Measurements from ENCODE around the gene RBL2. TPM values are rescaled to one million over a fixed set of nuclear protein-coding genes. Genes with fewer than 3 reads are reported as not detected.

RBL2 gene
- total and polyA plus RNA-seq, 2 of the 13 experiments (the other 11 are each of a cell fraction or from before 2014, with no cell fraction given): 41.2 to 60.9 TPM

GRCh38 chr16:53509906-53510703, 75.8 kb downstream of the RBL2 start (continued):
- TF ChIP-seq PCBP1 (IDR thresholded peaks at IDR 0.05; ENCODE audit: borderline replicate concordance, low read depth, low read length) (no peak), CENPX (CRISPR knock-in tag; IDR thresholded peaks at IDR 0.05) (no peak), KAT7 (CRISPR knock-in tag; IDR thresholded peaks at IDR 0.05; ENCODE audit: borderline replicate concordance) (no peak), MLLT10 (CRISPR knock-in tag; IDR thresholded peaks at IDR 0.05) (no peak), NCOR1 (IDR thresholded peaks at IDR 0.05; ENCODE audit: borderline replicate concordance, low read length) (no peak), ZNF468 (CRISPR knock-in tag; IDR thresholded peaks at IDR 0.05) (no peak), ZUFSP (CRISPR knock-in tag; IDR thresholded peaks at IDR 0.05; ENCODE audit: borderline replicate concordance) (no peak), SP140L (CRISPR knock-in tag; IDR thresholded peaks at IDR 0.05; ENCODE audit: borderline replicate concordance) (no peak), HDAC2 (CRISPR knock-in tag; IDR thresholded peaks at IDR 0.05) (peak; percentile 66; the same call in 1 of the 2 replicates), FOXM1 (CRISPR knock-in tag; IDR thresholded peaks at IDR 0.05) (no peak), SMARCE1 (IDR thresholded peaks at IDR 0.05; ENCODE audit: borderline replicate concordance) (no peak), ZNF839 (CRISPR knock-in tag; IDR thresholded peaks at IDR 0.05; ENCODE audit: borderline replicate concordance) (0 out of 2 replicates have a peak, but pooled peaks have one; percentile 20), ZIK1 (CRISPR knock-in tag; IDR thresholded peaks at IDR 0.05; ENCODE audit: borderline replicate concordance, low read depth) (no peak), NPAS2 (CRISPR knock-in tag; IDR thresholded peaks at IDR 0.05; ENCODE audit: borderline replicate concordance) (no peak), ZNF124 (CRISPR knock-in tag; IDR thresholded peaks at IDR 0.05) (no peak), KAT8 (CRISPR knock-in tag; IDR thresholded peaks at IDR 0.05) (peak; percentile 58), ZNF703 (CRISPR knock-in tag; IDR thresholded peaks at IDR 0.05; ENCODE audit: borderline replicate concordance) (no peak), RBM22 (optimal IDR thresholded peaks at IDR 0.05; ENCODE audit: low read length) (no peak), GMEB2 (CRISPR knock-in tag; IDR thresholded peaks at IDR 0.05; ENCODE audit: low read depth) (no peak), ZSCAN25 (CRISPR knock-in tag; IDR thresholded peaks at IDR 0.05) (no peak), ZNF790 (CRISPR knock-in tag; IDR thresholded peaks at IDR 0.05; ENCODE audit: borderline replicate concordance) (no peak), MATR3 (CRISPR knock-in tag; IDR thresholded peaks at IDR 0.05) (no peak)
- TF ChIP-seq, protein P1, sequence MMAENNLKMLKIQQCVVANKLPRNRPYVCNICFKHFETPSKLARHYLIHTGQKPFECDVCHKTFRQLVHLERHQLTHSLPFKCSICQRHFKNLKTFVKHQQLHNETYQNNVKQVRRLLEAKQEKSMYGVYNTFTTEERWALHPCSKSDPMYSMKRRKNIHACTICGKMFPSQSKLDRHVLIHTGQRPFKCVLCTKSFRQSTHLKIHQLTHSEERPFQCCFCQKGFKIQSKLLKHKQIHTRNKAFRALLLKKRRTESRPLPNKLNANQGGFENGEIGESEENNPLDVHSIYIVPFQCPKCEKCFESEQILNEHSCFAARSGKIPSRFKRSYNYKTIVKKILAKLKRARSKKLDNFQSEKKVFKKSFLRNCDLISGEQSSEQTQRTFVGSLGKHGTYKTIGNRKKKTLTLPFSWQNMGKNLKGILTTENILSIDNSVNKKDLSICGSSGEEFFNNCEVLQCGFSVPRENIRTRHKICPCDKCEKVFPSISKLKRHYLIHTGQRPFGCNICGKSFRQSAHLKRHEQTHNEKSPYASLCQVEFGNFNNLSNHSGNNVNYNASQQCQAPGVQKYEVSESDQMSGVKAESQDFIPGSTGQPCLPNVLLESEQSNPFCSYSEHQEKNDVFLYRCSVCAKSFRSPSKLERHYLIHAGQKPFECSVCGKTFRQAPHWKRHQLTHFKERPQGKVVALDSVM (CRISPR knock-in tag; IDR thresholded peaks at IDR 0.05): peak; percentile 32; the same call in 1 of the 2 replicates
- TF ChIP-seq, protein P2, sequence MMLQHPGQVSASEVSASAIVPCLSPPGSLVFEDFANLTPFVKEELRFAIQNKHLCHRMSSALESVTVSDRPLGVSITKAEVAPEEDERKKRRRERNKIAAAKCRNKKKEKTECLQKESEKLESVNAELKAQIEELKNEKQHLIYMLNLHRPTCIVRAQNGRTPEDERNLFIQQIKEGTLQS (CRISPR knock-in tag; IDR thresholded peaks at IDR 0.05): peak; percentile 44; the same call in 1 of the 2 replicates

Data from HepG2 (cell line).